A549 (cell line): ENCODE measurements around the gene DUSP1. TPM values are rescaled to one million over a fixed set of nuclear protein-coding genes. Genes with fewer than 3 reads are reported as not detected.

Experiments used
- ATAC-seq, 2 experiments: fragments of 200-7000 bp in 1 of 2; fragments of >200 bp in 1 of 2; cut with Nextera tagmentation in 1 of 2; cut with Tn5 transposase in 1 of 2; 3 replicates each; pipeline versions ENCODE4 v1.8.0 to v1.9.1; 2018 to 2020; ENCODE audit warnings: mild to moderate bottlenecking in 1 of 2, moderate library complexity in 1 of 2
- CTCF ChIA-PET: fragments of 300-600 bp; sonication (Branson Sonifier 250); formaldehyde crosslinking; extraction: SDS; loops from one replicate; lab custom pipeline; 2021; ENCODE audit warnings: antibody characterized with exemption, inconsistent platforms; lab: Yijun Ruan, JAX
- POLR2A ChIA-PET: fragments of 350-600 bp; formaldehyde crosslinking; extraction: SDS; loops from one replicate; lab custom pipeline; 2021; ENCODE audit warnings: antibody characterized with exemption, inconsistent platforms; lab: Yijun Ruan, JAX
- DNase-seq, 2 experiments: peaks; one replicate each; pipeline versions ENCODE4 v3.0.0 to v3.0.0-alpha.2; 2011 to 2016; ENCODE audit warnings: low read depth in 1 of 2, low spot score in 1 of 2
- FAIRE-seq: peaks from 2 replicates; lab custom pipeline; 2011; peaks lifted over from hg19 to GRCh38; lab: Jason Lieb, UNC
- H3K27ac ChIP-seq, 2 experiments: fragments of >200 bp; sonication (Bioruptor Twin); formaldehyde crosslinking; 3 replicates each; pipeline ENCODE4 v1.5.1; 2016 to 2017
- H3K4me1 ChIP-seq: fragments of >200 bp; sonication (Bioruptor Twin); formaldehyde crosslinking; 3 replicates; pipeline ENCODE4 v1.6.1; 2016
- H3K4me2 ChIP-seq: fragments of >200 bp; sonication (Bioruptor Twin); formaldehyde crosslinking; 3 replicates; pipeline ENCODE4 v1.6.1; 2016
- H3K4me3 ChIP-seq: fragments of >200 bp; sonication (Bioruptor Twin); formaldehyde crosslinking; 3 replicates; pipeline ENCODE4 v1.5.1; 2016
- H3K9me3 ChIP-seq: fragments of >200 bp; sonication (Bioruptor Twin); formaldehyde crosslinking; 3 replicates; pipeline ENCODE4 v1.6.1; 2016
- CEBPB ChIP-seq, 2 experiments: fragments of >200 bp in 1 of 2; sonication (Bioruptor Twin) in 1 of 2; formaldehyde crosslinking in 1 of 2; IDR thresholded peaks; 2 replicates each; pipeline ENCODE4 v1.6.1; 2012 to 2016
- CHD2 ChIP-seq: fragments of 150-350 bp; IDR thresholded peaks from 2 replicates; pipeline ENCODE4 v1.6.1; 2014; ENCODE audit warnings: low read length; ENCODE audit not compliant: partially characterized antibody
- ELK1 ChIP-seq: fragments of 150-350 bp; IDR thresholded peaks from 2 replicates; pipeline ENCODE4 v1.6.1; 2014; ENCODE audit warnings: low read depth, mild to moderate bottlenecking, low read length
- HDAC2 ChIP-seq: fragments of 200-600 bp; sonication (generic); IDR thresholded peaks from 2 replicates; pipeline ENCODE4 v1.6.1; 2016
- HEYL ChIP-seq: fragments of 250-450 bp; sonication (Bioruptor Pico); IDR thresholded peaks from 2 replicates; pipeline ENCODE4 v1.8.0; 2021; ENCODE audit warnings: mild to moderate bottlenecking, moderate library complexity
- HOXA7 ChIP-seq: fragments of 250-450 bp; sonication (Bioruptor Pico); IDR thresholded peaks from 2 replicates; pipeline ENCODE4 v1.5.0; 2020; ENCODE audit warnings: mild to moderate bottlenecking, moderate library complexity
- HOXB13 ChIP-seq: fragments of 250-450 bp; sonication (Bioruptor Pico); IDR thresholded peaks from 2 replicates; pipeline ENCODE4 v1.5.0; 2020; ENCODE audit warnings: low read depth, mild to moderate bottlenecking, moderate library complexity
- HOXB5 ChIP-seq: fragments of 250-450 bp; sonication (Bioruptor Pico); IDR thresholded peaks from 2 replicates; pipeline ENCODE4 v1.5.0; 2020; ENCODE audit warnings: mild to moderate bottlenecking, moderate library complexity
- MAFK ChIP-seq: fragments of 450-650 bp; IDR thresholded peaks from 2 replicates; pipeline ENCODE4 v1.6.1; 2014; ENCODE audit not compliant: partially characterized antibody
- MAZ ChIP-seq: fragments of 150-350 bp; IDR thresholded peaks from 2 replicates; pipeline ENCODE4 v1.6.1; 2014; ENCODE audit warnings: antibody characterized with exemption, low read depth, low read length, borderline replicate concordance
- NFE2L2 ChIP-seq: fragments of 150-350 bp; conservative IDR thresholded peaks from 2 replicates; pipeline ENCODE4 v1.6.1; 2014; ENCODE audit warnings: low read length
- PBX3 ChIP-seq: IDR thresholded peaks from 2 replicates; pipeline ENCODE4 v1.6.1; 2012
- POLR2AphosphoS2 ChIP-seq: conservative IDR thresholded peaks from 2 replicates; pipeline ENCODE4 v1.6.1; 2012; ENCODE audit warnings: low read length, improper control_type of control experiment, inconsistent platforms
- RAD21 ChIP-seq, 2 experiments: fragments of >200 bp in 1 of 2; sonication (Bioruptor Twin) in 1 of 2; formaldehyde crosslinking in 1 of 2; IDR thresholded peaks in 1 of 2; conservative IDR thresholded peaks in 1 of 2; 2 replicates in 1 of 2; 3 replicates in 1 of 2; pipeline ENCODE4 v1.6.1; 2012 to 2018; ENCODE audit warnings: inconsistent platforms in 1 of 2
- RARB ChIP-seq: fragments of 250-450 bp; sonication (Bioruptor Pico); IDR thresholded peaks from 2 replicates; pipeline ENCODE4 v1.8.0; 2021; ENCODE audit warnings: mild to moderate bottlenecking, moderate library complexity
- RCOR1 ChIP-seq: fragments of 150-350 bp; IDR thresholded peaks from 2 replicates; pipeline ENCODE4 v1.6.1; 2014; ENCODE audit warnings: antibody characterized with exemption, low read length, low read depth
- RFX5 ChIP-seq: fragments of 450-650 bp; IDR thresholded peaks from 2 replicates; pipeline ENCODE4 v1.7.1; 2014; ENCODE audit warnings: antibody characterized with exemption, mild to moderate bottlenecking, moderate library complexity
- TFCP2L1 ChIP-seq: fragments of 250-450 bp; sonication (Bioruptor Pico); IDR thresholded peaks from 2 replicates; pipeline ENCODE4 v1.5.0; 2021; ENCODE audit warnings: mild to moderate bottlenecking
- TP53 ChIP-seq: fragments of 250-450 bp; sonication (Bioruptor Pico); IDR thresholded peaks from 2 replicates; pipeline ENCODE4 v1.5.0; 2021; ENCODE audit warnings: mild to moderate bottlenecking, moderate library complexity
- ZC3H11A ChIP-seq: fragments of 450-650 bp; IDR thresholded peaks from 2 replicates; pipeline ENCODE4 v1.6.1; 2014; ENCODE audit warnings: antibody characterized with exemption, mild to moderate bottlenecking
- ZNF302 ChIP-seq: fragments of 250-450 bp; sonication (Bioruptor Pico); IDR thresholded peaks from 2 replicates; pipeline ENCODE4 v1.9.0; 2021; ENCODE audit warnings: inconsistent platforms, mild to moderate bottlenecking, moderate library complexity
- WGBS: methylation state at CpG from one replicate; pipeline ENCODE4 v1.1.6; 2017; ENCODE audit errors: missing lambda C conversion rate; 5-methylcytosine and 5-hydroxymethylcytosine counted together
- polyA plus RNA-seq, 4 experiments: library from polyadenylated mRNA; depleted of rRNA in 3 of 4; stranded (reverse); fragments of >200 nt; fragmentation: RNase III in 1 of 4; extraction: RNeasy Plus Mini Kit Qiagen cat#74134 plus additional on column Dnase treatment in 1 of 4; gene quantifications; 2 replicates in 3 of 4; 3 replicates in 1 of 4; pipeline ENCODE4 v1.2.3, GENCODE V29; 2011 to 2017

DUSP1 gene
- polyA plus RNA-seq, 2 of the 4 experiments (the other 2 are of a cell fraction) = 207 to 594 TPM

DNA sequence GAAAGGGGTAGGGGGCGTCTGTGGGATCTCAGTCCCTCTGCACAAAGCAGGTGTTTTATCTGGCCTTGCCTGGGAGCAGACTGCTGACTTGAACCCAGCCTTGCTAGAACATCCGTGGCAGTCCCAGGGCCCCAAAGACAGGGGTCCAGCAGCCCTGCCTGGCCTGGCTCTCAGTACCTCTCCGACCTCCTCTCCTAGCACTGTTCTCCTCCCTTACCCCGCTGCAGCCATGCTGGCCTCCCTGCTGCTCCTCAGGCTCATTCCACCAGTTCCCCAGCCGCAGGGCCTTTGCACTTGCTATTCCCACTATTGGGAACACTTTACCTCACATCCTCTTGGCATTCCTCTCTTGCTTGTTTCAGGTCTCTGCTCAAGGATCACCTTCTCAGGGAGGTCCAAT, 45.2 kb downstream of the DUSP1 start:
- POLR2A ChIA-PET = no interaction called here
- TF ChIP-seq HEYL (CRISPR knock-in tag) = no peak
- no peak for TF ChIP-seq MAFK
- no peak for TF ChIP-seq PBX3
- no peak for TF ChIP-seq MAZ
- CTCF ChIA-PET = interaction anchor here (1.1 to 5.0 kb wide), 6 partner anchors 9 to 207 kb away, joined by 3 to 36 read pairs (median 24); no protein-coding TSS in a partner anchor
- Histone ChIP-seq H3K9me3 (no peaks in the 10 kb centered on the region), H3K4me3 (no peak overlapping the region), H3K4me2 (no peak overlapping the region), H3K27ac (peak overlapping the region in 1 of 2 experiments; percentile 15; a peak in 1 of 6 replicates), H3K4me1 (peaks cover 7% of the 10 kb centered on the region; the same call in 2 of the 3 replicates)
- ATAC-seq = no peak
- WGBS = 67% methylated on average over 5 of the region's 5 CpGs
- FAIRE-seq = no peak
- no peak for DNase-seq

- peak overlapping the region in 1 of 2 experiments; percentile 24; a peak in 2 of 6 replicates for H3K27ac ChIP-seq
- no peak overlapping the region for H3K4me3 ChIP-seq
- DNase-seq = no peak
- H3K4me1 ChIP-seq = peaks cover 7% of the 10 kb centered on the region; the same call in 2 of the 3 replicates
- 85% methylated on average over 10 of the region's 10 CpGs for WGBS
- ATAC-seq = no peak
- POLR2A ChIA-PET = interaction anchor here (1.2 kb wide), 1 partner anchor 46 kb away, joined by 5 read pairs; the partner anchor contains the start of gene DUSP1
- no peak for FAIRE-seq
- TF ChIP-seq HOXB5 (CRISPR knock-in tag) (no peak), NFE2L2 (no peak), HOXA7 (CRISPR knock-in tag) (no peak), CHD2 (no peak), MAZ (no peak), ZC3H11A (no peak), ZNF302 (CRISPR knock-in tag) (no peak), CEBPB (IDR thresholded peaks at IDR 0.05) (no peak), TFCP2L1 (no peak), POLR2AphosphoS2 (no peak), RFX5 (no peak), RARB (CRISPR knock-in tag) (no peak), ELK1 (no peak), TP53 (CRISPR knock-in tag) (no peak), HDAC2 (no peak), HEYL (CRISPR knock-in tag) (no peak), RAD21 (conservative IDR thresholded peaks at IDR 0.05 in 1 of 2, IDR thresholded peaks at IDR 0.05 in 1 of 2) (no peak), HOXB13 (CRISPR knock-in tag) (no peak), RCOR1 (no peak)
- no peak overlapping the region for H3K4me2 ChIP-seq
- H3K9me3 ChIP-seq = no peaks in the 10 kb centered on the region
- CTCF ChIA-PET = interaction anchor here (1.1 to 3.5 kb wide), 7 partner anchors 9 to 208 kb away, joined by 3 to 36 read pairs (median 4); no protein-coding TSS in a partner anchor
Measured at GRCh38 chr5:172725273-172725672, 45.7 kb downstream of the DUSP1 start.
